Smooth muscle cell (in vitro differentiated cells): Measurements from ENCODE around the gene SLC25A19. TPM values are rescaled to one million over a fixed set of nuclear protein-coding genes. Genes with fewer than 3 reads are reported as not detected.

ENCODE experiments used
- DNase-seq: peaks from one replicate; lab custom pipeline; 2025; ENCODE audit not compliant: unreplicated experiment; lab: John Stamatoyannopoulos, UW
- H2AFZ ChIP-seq: fragments of 200-600 bp; sonication (generic); 2 replicates; pipeline ENCODE4 v1.6.0; 2016; ENCODE audit warnings: antibody characterized with exemption, low read depth, mild to moderate bottlenecking
- H3F3A ChIP-seq: fragments of 200-600 bp; sonication (generic); 2 replicates; pipeline ENCODE4 v1.6.0; 2017; ENCODE audit warnings: antibody characterized with exemption, low read depth
- H3K27ac ChIP-seq: fragments of 200-600 bp; sonication (generic); 2 replicates; pipeline ENCODE4 v1.5.1; 2016; ENCODE audit warnings: low read depth, mild to moderate bottlenecking
- H3K27me3 ChIP-seq: fragments of 200-600 bp; sonication (generic); 2 replicates; pipeline ENCODE4 v1.6.1; 2016; ENCODE audit warnings: low read depth, mild to moderate bottlenecking
- H3K36me3 ChIP-seq: fragments of 200-600 bp; sonication (generic); 2 replicates; pipeline ENCODE4 v1.5.1; 2016; ENCODE audit warnings: low read depth
- H3K4me1 ChIP-seq: fragments of 200-600 bp; sonication (generic); 2 replicates; pipeline ENCODE4 v1.5.1; 2016; ENCODE audit warnings: low read depth
- H3K4me2 ChIP-seq: fragments of 200-600 bp; sonication (generic); 2 replicates; pipeline ENCODE4 v1.6.0; 2016; ENCODE audit warnings: mild to moderate bottlenecking
- H3K4me3 ChIP-seq: fragments of 200-600 bp; sonication (generic); 2 replicates; pipeline ENCODE4 v1.5.1; 2016; ENCODE audit warnings: mild to moderate bottlenecking
- H3K79me2 ChIP-seq: fragments of 200-600 bp; sonication (generic); 2 replicates; pipeline ENCODE4 v1.6.0; 2016; ENCODE audit warnings: low read depth, mild to moderate bottlenecking
- H3K9ac ChIP-seq: fragments of 200-600 bp; sonication (generic); 2 replicates; pipeline ENCODE4 v1.6.0; 2016; ENCODE audit warnings: low read depth
- H3K9me3 ChIP-seq: fragments of 200-600 bp; sonication (generic); replicated peaks from 2 replicates; pipeline ENCODE4 v1.5.1; 2016; ENCODE audit warnings: low read depth
- H4K20me1 ChIP-seq: fragments of 200-600 bp; sonication (generic); 2 replicates; pipeline ENCODE4 v1.6.0; 2016; ENCODE audit warnings: low read depth
- WGBS: methylation state at CpG from one replicate; pipeline ENCODE4 v1.1.7; 2016; ENCODE audit warnings: low lambda C conversion rate; 5-methylcytosine and 5-hydroxymethylcytosine counted together
- polyA plus RNA-seq: library from polyadenylated mRNA; unstranded; fragments of >200 nt; fragmentation: Nextera tagmentation; extraction: Ambion mirVana; gene quantifications from 2 replicates; pipeline ENCODE4 v1.2.1, GENCODE V29; 2016
- total RNA-seq: library from RNA; depleted of rRNA; stranded (reverse); fragments of >200 nt; gene quantifications from 2 replicates; pipeline ENCODE4 v1.2.3, GENCODE V29; 2014
- TF ChIP-seq, protein P1 (sequence below): fragments of 200-600 bp; sonication (generic); IDR thresholded peaks from 2 replicates; pipeline ENCODE4 v1.5.1; 2017; ENCODE audit warnings: borderline replicate concordance, mild to moderate bottlenecking, antibody characterized with exemption; ENCODE audit not compliant: insufficient read depth, poor library complexity, severe bottlenecking

SLC25A19 gene
- total and polyA plus RNA-seq, 2 experiments from 2014 or later, result 1.9 to 3.6 TPM

- H3K9ac ChIP-seq, result no peak overlapping the region
- no peak overlapping the region for H2AFZ ChIP-seq
- H3K4me1 ChIP-seq, result no peaks in the 10 kb centered on the region
- H3F3A ChIP-seq, result no peaks in the 10 kb centered on the region
- no peaks in the 10 kb centered on the region for H3K36me3 ChIP-seq
- no peak overlapping the region for H3K4me3 ChIP-seq
- H3K27me3 ChIP-seq, result no peaks in the 10 kb centered on the region
- 69% methylated on average over 6 of the region's 6 CpGs for WGBS
- no peak overlapping the region for H3K4me2 ChIP-seq
- no peak overlapping the region for H3K27ac ChIP-seq
- DNase-seq, result no peak
- no peaks in the 10 kb centered on the region for H4K20me1 ChIP-seq
- H3K9me3 ChIP-seq, result no peaks in the 10 kb centered on the region
- no peaks in the 10 kb centered on the region for H3K79me2 ChIP-seq
- TF ChIP-seq, protein P1, sequence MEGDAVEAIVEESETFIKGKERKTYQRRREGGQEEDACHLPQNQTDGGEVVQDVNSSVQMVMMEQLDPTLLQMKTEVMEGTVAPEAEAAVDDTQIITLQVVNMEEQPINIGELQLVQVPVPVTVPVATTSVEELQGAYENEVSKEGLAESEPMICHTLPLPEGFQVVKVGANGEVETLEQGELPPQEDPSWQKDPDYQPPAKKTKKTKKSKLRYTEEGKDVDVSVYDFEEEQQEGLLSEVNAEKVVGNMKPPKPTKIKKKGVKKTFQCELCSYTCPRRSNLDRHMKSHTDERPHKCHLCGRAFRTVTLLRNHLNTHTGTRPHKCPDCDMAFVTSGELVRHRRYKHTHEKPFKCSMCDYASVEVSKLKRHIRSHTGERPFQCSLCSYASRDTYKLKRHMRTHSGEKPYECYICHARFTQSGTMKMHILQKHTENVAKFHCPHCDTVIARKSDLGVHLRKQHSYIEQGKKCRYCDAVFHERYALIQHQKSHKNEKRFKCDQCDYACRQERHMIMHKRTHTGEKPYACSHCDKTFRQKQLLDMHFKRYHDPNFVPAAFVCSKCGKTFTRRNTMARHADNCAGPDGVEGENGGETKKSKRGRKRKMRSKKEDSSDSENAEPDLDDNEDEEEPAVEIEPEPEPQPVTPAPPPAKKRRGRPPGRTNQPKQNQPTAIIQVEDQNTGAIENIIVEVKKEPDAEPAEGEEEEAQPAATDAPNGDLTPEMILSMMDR, result no peak
Measured at GRCh38 chr17:75277664-75278071, 11.6 kb downstream of the SLC25A19 start.

DNA sequence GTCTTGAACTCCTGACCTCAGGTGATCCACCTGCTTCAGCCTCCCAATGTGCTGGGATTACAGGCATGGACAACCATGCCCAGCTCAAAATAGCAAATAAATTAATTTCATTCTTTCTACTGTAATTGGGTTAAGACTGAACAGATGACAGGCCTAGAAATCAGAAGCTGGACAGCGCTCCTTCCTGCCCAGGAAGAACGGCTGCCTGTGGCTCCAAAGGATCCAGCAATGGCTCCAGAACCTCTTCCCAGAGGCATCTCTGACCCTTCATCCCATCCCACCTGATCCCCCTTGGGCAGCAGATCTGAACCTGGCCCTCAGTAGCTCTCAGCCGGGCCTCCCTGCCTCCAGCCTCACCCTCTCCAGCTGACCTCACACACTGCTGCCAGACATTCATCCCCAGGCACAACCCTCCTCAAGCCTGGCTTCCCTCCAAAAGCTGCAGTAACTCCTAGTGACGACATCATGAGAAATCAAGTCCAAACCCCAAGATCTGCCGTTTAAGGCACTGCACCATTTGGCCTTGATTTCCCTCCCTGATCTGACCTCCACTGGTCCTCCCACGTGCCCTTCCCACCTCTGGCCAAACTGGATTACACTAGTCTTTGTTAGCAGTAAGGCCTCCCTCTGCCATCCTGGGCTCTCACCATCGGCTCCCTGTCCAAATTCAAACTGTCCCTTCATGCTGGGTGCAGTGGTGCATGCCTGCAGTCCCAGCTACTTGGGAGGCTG, 15.1 kb downstream of the SLC25A19 start:
- no peak overlapping the region for H3K27ac ChIP-seq
- no peaks in the 10 kb centered on the region for H4K20me1 ChIP-seq
- H3K9ac ChIP-seq, result no peak overlapping the region
- H3F3A ChIP-seq, result peaks cover 6% of the 10 kb centered on the region
- no peak overlapping the region for H2AFZ ChIP-seq
- TF ChIP-seq, protein P1, result no peak
- H3K9me3 ChIP-seq, result no peaks in the 10 kb centered on the region
- H3K4me2 ChIP-seq, result no peak overlapping the region
- H3K4me3 ChIP-seq, result no peak overlapping the region
- H3K79me2 ChIP-seq, result no peaks in the 10 kb centered on the region
- H3K4me1 ChIP-seq, result peaks cover 8% of the 10 kb centered on the region
- WGBS, result 94% methylated on average over 7 of the region's 7 CpGs
- H3K27me3 ChIP-seq, result no peaks in the 10 kb centered on the region
- DNase-seq, result no peak
- no peaks in the 10 kb centered on the region for H3K36me3 ChIP-seq

DNA sequence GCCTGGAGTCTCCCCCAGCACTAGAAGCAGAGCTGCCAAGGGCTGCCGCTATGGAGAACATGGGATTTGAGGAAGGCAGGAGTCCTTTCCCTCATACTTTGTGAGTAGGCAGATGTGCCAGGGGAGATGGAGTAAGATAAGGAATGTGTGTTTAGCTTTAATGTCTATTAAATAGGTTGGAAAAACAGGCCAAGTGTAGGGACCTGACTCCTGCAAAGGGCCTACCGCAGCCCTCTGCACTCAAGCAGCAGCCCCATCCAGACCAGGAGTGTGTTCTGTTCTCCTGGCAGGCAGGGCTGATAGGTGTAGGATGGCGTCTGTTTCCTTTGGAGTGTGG, 16.4 kb downstream of the SLC25A19 start:
- H3K79me2 ChIP-seq, result no peaks in the 10 kb centered on the region
- TF ChIP-seq, protein P1, result no peak
- peaks cover 6% of the 10 kb centered on the region for H3F3A ChIP-seq
- no peak for DNase-seq
- peaks cover 8% of the 10 kb centered on the region for H3K4me1 ChIP-seq
- no peaks in the 10 kb centered on the region for H3K9me3 ChIP-seq
- WGBS, result 92% methylated on average over 3 of the region's 3 CpGs
- no peaks in the 10 kb centered on the region for H3K36me3 ChIP-seq
- no peak overlapping the region for H2AFZ ChIP-seq
- H3K4me3 ChIP-seq, result no peak overlapping the region
- no peak overlapping the region for H3K4me2 ChIP-seq
- H3K27me3 ChIP-seq, result no peaks in the 10 kb centered on the region
- H3K27ac ChIP-seq, result no peak overlapping the region
- no peaks in the 10 kb centered on the region for H4K20me1 ChIP-seq
- H3K9ac ChIP-seq, result no peak overlapping the region
